Measurements from ENCODE around the gene ABCB1. TPM values are rescaled to one million over a fixed set of nuclear protein-coding genes. Genes with fewer than 3 reads are reported as not detected.

Gene ABCB1
- total and polyA plus RNA-seq, 2 of the 13 experiments (the other 11 are each of a cell fraction or from before 2014, with no cell fraction given), result 42.8 to 52.6 TPM

DNA sequence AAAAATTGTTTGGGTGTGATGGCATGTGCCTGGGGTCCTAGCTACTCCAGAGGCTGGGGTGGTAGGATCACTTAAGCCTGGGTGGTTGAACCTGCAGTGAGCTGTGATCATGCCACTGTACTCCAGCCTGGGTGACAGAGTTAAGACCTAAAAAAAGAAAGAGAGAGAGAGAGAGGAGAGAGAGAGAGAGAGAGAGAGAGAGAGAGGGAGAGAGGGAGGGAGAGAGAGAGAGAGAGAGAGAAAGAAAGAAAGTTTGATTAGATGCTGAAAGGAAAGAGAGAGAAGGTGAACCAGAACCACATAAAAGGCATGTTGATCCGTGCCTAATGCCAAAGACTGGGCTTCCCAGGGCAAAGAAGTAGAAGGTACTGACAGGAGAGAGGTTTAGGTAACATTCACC lies 11.1 kb downstream of the ABCB1 start:
- in situ Hi-C loops (cut with HindIII; ENCODE audit: extremely low pct_ligation_motif_present, low pct_unique_long_range_greater_than_20kb) (no loop called here), intact Hi-C loops (cut with micrococcal nuclease; ENCODE audit: unreplicated experiment) (loop anchor here (10.0 kb wide), 1 partner anchor 115 kb away; the partner anchor contains the start of gene ABCB4)
- DNase-seq (ENCODE audit: low spot score), result no peak
- Histone ChIP-seq H2AFZ (ENCODE audit: low read length) (no peak overlapping the region), H4K20me1 (ENCODE audit: insufficient read depth, low read length) (no peaks in the 10 kb centered on the region), H3K79me2 (ENCODE audit: insufficient read depth, low read length) (no peaks in the 10 kb centered on the region), H3K9ac (ENCODE audit: insufficient read depth, low read depth, low read length) (no peak overlapping the region), H3K4me1 (ENCODE audit: insufficient read depth, low read length) (0 out of 2 replicates have a peak, but pooled peaks cover under 1% of the 10 kb centered on the region), H3K4me3 (replicated peaks in 1 of 3; ENCODE audit: insufficient read depth in 1 of 3, low read depth in 2 of 3, low read length in 3 of 3) (no peak overlapping the region), H3K27me3 (ENCODE audit: control insufficient read depth in 1 of 2, insufficient read depth in 2 of 2, low read length in 2 of 2) (no peaks in the 10 kb centered on the region), H3K9me3 (ENCODE audit: low read length) (no peaks in the 10 kb centered on the region), H3K27ac (ENCODE audit: extremely low read length, insufficient read depth, low read length) (no peak overlapping the region), H3K36me3 (replicated peaks in 1 of 2; ENCODE audit: control insufficient read depth in 1 of 2, insufficient read depth in 2 of 2, low read length in 2 of 2) (peaks cover 2 to 43% of the 10 kb centered on the region in 2 experiments; a peak in 4 of 5 replicates), H3K4me2 (ENCODE audit: low read depth, low read length) (no peak overlapping the region)
- no peak for FAIRE-seq
- 97% methylated on average over 1 of the region's 1 CpG for WGBS (ENCODE audit: low lambda C conversion rate)
- ChIA-PET CTCF (ENCODE audit: low intra/inter-chr PET ratio, low total read pairs) (no interaction called here), POLR2A (interaction anchor here (1.2 kb wide), 1 partner anchor 11 kb away, joined by 3 read pairs; the partner anchor contains the start of gene ABCB1)
- ATAC-seq, result no peak
- BruUV-seq (replicated peaks), result no TSS peak
- TF ChIP-seq ZSCAN25 (CRISPR knock-in tag; IDR thresholded peaks at IDR 0.05) (no peak), CAMTA2 (CRISPR knock-in tag; IDR thresholded peaks at IDR 0.05; ENCODE audit: borderline replicate concordance) (no peak)

DNA sequence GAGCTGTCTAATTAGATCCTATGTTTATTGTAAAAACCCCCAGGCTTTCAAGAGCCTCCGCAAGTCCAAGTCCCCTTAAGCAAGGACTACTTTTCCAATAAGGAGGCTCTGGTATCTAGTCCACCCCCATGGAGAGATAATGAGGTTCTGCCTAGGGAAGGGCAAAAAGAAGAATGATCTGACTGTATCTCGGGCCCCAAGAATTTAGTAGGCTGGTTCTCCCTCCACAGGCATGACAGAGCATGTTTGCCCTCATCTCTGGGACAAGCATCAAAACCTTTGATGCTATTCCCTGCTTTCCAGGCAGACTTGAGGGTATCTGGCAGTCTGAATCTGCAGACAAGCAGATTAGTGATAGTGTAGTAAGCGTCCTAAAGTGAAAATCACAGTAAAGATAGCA lies 19.0 kb downstream of the ABCB1 start:
- FAIRE-seq (no peak), ATAC-seq (no peak)
- in situ Hi-C loops (cut with HindIII; ENCODE audit: extremely low pct_ligation_motif_present, low pct_unique_long_range_greater_than_20kb), result no loop called here
- TF ChIP-seq ZNF713 (CRISPR knock-in tag; IDR thresholded peaks at IDR 0.05), result no peak
- TF ChIP-seq CREM (IDR thresholded peaks at IDR 0.05), result no peak
- no peak for TF ChIP-seq CREM (CRISPR knock-in tag; IDR thresholded peaks at IDR 0.05)
- TF ChIP-seq SETDB1 (CRISPR knock-in tag; IDR thresholded peaks at IDR 0.05; ENCODE audit: borderline replicate concordance), result no peak
- no peak for TF ChIP-seq TCF12 (IDR thresholded peaks at IDR 0.05)
- TF ChIP-seq TCF12 (CRISPR knock-in tag; IDR thresholded peaks at IDR 0.05), result no peak
- TF ChIP-seq FOSL1 (CRISPR knock-in tag; IDR thresholded peaks at IDR 0.05; ENCODE audit: borderline replicate concordance), result no peak
- no peak for TF ChIP-seq HNF4A (CRISPR knock-in tag; IDR thresholded peaks at IDR 0.05)
- no peak for TF ChIP-seq ESRRA (CRISPR knock-in tag; IDR thresholded peaks at IDR 0.05; ENCODE audit: low read depth)
- no peak for TF ChIP-seq ZNF644 (CRISPR knock-in tag; IDR thresholded peaks at IDR 0.05; ENCODE audit: low read depth)
- TF ChIP-seq, protein P1, sequence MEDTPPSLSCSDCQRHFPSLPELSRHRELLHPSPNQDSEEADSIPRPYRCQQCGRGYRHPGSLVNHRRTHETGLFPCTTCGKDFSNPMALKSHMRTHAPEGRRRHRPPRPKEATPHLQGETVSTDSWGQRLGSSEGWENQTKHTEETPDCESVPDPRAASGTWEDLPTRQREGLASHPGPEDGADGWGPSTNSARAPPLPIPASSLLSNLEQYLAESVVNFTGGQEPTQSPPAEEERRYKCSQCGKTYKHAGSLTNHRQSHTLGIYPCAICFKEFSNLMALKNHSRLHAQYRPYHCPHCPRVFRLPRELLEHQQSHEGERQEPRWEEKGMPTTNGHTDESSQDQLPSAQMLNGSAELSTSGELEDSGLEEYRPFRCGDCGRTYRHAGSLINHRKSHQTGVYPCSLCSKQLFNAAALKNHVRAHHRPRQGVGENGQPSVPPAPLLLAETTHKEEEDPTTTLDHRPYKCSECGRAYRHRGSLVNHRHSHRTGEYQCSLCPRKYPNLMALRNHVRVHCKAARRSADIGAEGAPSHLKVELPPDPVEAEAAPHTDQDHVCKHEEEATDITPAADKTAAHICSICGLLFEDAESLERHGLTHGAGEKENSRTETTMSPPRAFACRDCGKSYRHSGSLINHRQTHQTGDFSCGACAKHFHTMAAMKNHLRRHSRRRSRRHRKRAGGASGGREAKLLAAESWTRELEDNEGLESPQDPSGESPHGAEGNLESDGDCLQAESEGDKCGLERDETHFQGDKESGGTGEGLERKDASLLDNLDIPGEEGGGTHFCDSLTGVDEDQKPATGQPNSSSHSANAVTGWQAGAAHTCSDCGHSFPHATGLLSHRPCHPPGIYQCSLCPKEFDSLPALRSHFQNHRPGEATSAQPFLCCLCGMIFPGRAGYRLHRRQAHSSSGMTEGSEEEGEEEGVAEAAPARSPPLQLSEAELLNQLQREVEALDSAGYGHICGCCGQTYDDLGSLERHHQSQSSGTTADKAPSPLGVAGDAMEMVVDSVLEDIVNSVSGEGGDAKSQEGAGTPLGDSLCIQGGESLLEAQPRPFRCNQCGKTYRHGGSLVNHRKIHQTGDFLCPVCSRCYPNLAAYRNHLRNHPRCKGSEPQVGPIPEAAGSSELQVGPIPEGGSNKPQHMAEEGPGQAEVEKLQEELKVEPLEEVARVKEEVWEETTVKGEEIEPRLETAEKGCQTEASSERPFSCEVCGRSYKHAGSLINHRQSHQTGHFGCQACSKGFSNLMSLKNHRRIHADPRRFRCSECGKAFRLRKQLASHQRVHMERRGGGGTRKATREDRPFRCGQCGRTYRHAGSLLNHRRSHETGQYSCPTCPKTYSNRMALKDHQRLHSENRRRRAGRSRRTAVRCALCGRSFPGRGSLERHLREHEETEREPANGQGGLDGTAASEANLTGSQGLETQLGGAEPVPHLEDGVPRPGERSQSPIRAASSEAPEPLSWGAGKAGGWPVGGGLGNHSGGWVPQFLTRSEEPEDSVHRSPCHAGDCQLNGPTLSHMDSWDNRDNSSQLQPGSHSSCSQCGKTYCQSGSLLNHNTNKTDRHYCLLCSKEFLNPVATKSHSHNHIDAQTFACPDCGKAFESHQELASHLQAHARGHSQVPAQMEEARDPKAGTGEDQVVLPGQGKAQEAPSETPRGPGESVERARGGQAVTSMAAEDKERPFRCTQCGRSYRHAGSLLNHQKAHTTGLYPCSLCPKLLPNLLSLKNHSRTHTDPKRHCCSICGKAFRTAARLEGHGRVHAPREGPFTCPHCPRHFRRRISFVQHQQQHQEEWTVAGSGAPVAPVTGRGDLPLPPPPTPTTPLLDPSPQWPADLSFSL (CRISPR knock-in tag; IDR thresholded peaks at IDR 0.05), result no peak
- TF ChIP-seq HNRNPL (IDR thresholded peaks at IDR 0.05; ENCODE audit: low read depth, low read length), result no peak
- no peak for TF ChIP-seq SNAPC2 (CRISPR knock-in tag; IDR thresholded peaks at IDR 0.05)

More for the DNA sequence above, 19.0 kb downstream of the ABCB1 start:
- Histone ChIP-seq H3K4me1 (ENCODE audit: insufficient read depth, low read length) (no peaks in the 10 kb centered on the region), H3K36me3 (replicated peaks in 1 of 2; ENCODE audit: control insufficient read depth in 1 of 2, insufficient read depth in 2 of 2, low read length in 2 of 2) (peaks cover 3 to 60% of the 10 kb centered on the region in 2 experiments), H4K20me1 (ENCODE audit: insufficient read depth, low read length) (no peaks in the 10 kb centered on the region), H3K79me2 (ENCODE audit: insufficient read depth, low read length) (no peaks in the 10 kb centered on the region), H3K4me2 (ENCODE audit: low read depth, low read length) (no peak overlapping the region), H3K27me3 (ENCODE audit: control insufficient read depth in 1 of 2, insufficient read depth in 2 of 2, low read length in 2 of 2) (no peaks in the 10 kb centered on the region), H3K9ac (ENCODE audit: insufficient read depth, low read depth, low read length) (no peak overlapping the region), H3K4me3 (replicated peaks in 1 of 3; ENCODE audit: insufficient read depth in 1 of 3, low read depth in 2 of 3, low read length in 3 of 3) (no peak overlapping the region), H2AFZ (ENCODE audit: low read length) (no peak overlapping the region), H3K9me3 (ENCODE audit: low read length) (no peaks in the 10 kb centered on the region), H3K27ac (ENCODE audit: extremely low read length, insufficient read depth, low read length) (no peak overlapping the region)
- no peak for DNase-seq (ENCODE audit: low spot score)
- intact Hi-C loops (cut with micrococcal nuclease; ENCODE audit: unreplicated experiment), result no loop called here
- ChIA-PET POLR2A (no interaction called here), CTCF (ENCODE audit: low intra/inter-chr PET ratio, low total read pairs) (no interaction called here)
- BruUV-seq (replicated peaks), result no TSS peak
- 93% methylated on average over 3 of the region's 3 CpGs for WGBS (ENCODE audit: low lambda C conversion rate)
